GM13977 (cell line): Measurements from ENCODE around the gene FAM210A.
"Not testable (repeated sequence)": the region's sequence is repeated elsewhere in the genome, so short reads cannot be mapped to it uniquely, and the experiment has no call there.

ENCODE experiments used
- DNase-seq: peaks from one replicate; pipeline ENCODE4 v3.0.0; 2012; ENCODE audit warnings: low spot score
- CTCF ChIP-seq: IDR thresholded peaks from 2 replicates; pipeline ENCODE4 v1.5.1; 2012; ENCODE audit warnings: mild to moderate bottlenecking, control low read depth; ENCODE audit not compliant: insufficient read depth; ENCODE audit errors: extremely low read depth, missing control alignments
- in situ Hi-C: fragments of 300-500 bp; cut with MboI; formaldehyde crosslinking; loops from one replicate; pipeline ENCODE4 v1.12.0; 2022; ENCODE audit warnings: low sequenced_read_pairs, low pct_unique_long_range_greater_than_20kb, mixed read lengths, inconsistent platforms; ENCODE audit not compliant: unreplicated experiment

Gene FAM210A

GRCh38 chr18:13688191-13689136 is 37.9 kb downstream of the FAM210A start:
- in situ Hi-C loops, result no loop called here
- TF ChIP-seq CTCF, result no peak
- DNase-seq, result no peak

DNA sequence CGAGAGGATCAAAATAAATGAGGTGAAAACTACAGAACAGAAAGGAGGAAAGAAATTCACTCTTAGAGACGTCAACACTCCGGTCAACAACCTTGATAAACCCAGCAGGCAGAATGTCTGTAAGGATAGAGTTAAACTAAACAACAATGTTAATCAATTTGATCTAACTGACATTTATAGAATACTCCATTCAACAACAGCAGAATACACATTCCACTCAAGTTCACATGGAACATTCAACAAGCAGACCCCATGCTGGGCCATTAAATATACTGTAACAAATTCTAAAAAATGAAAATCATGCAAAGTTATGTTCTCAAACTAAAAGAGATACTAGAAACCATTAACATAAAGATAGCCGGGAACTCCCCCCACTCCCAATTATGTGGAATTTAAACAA is 41.8 kb downstream of the FAM210A start:
- in situ Hi-C loops, result no loop called here
- no peak for DNase-seq
- TF ChIP-seq CTCF, result no peak

DNA sequence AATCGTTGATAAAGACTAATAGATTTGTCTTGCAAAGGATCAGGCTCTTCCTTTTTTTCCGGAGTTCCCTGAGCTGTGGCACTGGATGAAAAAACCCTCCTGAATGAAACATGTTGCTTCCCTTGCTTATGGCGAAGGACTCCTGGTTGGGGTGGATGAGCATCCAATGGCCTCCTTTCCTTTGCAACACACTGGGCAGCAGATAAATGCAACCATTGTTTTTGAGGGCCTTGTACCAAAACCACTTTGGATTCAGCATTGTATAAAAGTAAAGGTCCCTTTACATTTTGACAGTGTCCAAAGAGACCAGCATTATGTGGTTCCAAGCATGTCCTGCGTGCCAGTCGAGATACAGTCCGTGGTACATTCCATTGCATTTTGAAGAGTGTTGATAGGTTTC is 44.7 kb downstream of the FAM210A start:
- in situ Hi-C loops, result no loop called here
- DNase-seq, result no peak
- no peak for TF ChIP-seq CTCF

GRCh38 chr18:13680612-13681011 is 45.7 kb downstream of the FAM210A start:
- in situ Hi-C loops, result no loop called here
- DNase-seq, result no peak
- TF ChIP-seq CTCF, result peak; percentile 60

DNA sequence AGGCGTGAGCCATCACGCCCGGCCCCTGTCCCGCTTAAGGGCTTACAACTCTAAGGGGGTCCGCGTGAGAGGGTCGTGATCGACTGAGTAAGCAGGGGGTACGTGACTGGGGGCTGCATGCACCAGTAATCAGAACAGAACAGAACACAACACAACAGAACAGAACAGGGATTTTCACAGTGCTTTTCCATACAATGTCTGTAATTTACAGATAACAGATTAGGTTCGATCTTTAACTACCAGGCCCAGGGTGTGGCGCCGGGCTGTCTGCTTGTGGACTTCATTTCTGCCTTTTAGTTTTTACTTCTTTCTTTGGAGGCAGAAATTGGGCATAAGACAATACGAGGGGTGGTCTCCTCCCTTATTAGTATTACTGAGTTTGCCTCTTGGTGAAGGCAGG is 49.0 kb downstream of the FAM210A start:
- in situ Hi-C loops, result not testable (repeated sequence)

DNA sequence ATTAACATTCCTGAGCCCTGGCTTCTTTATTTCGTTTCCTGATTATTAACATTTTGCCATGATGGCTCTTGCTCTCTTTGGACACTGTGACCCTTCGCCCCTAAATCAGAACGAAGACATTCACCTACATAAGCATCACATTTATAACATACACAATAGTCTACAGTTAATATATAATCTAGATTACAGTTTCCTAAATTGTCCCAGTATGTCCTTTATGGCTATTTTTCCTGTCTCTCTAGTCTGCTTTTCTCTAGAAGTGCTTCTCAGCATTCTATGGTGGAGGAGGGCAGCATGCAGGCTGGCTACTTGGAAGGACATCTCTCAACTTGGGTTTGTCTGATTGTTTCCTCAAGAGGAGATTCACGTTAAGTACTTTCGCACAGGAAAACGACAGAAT is 49.9 kb downstream of the FAM210A start:
- no peak for DNase-seq
- no peak for TF ChIP-seq CTCF
- in situ Hi-C loops, result no loop called here

More for the DNA sequence above, 49.0 kb downstream of the FAM210A start:
- DNase-seq, result not testable (repeated sequence)

GRCh38 chr18:13672657-13673056 is 53.7 kb downstream of the FAM210A start:
- DNase-seq, result no peak
- no peak for TF ChIP-seq CTCF
- in situ Hi-C loops, result no loop called here
